HG03108 (cell line): ENCODE measurements around the gene MPP2.
"Not testable (repeated sequence)": the region's sequence is repeated elsewhere in the genome, so short reads cannot be mapped to it uniquely, and the experiment has no call there.

Source experiments
- ATAC-seq: cut with Tn5 transposase; IDR thresholded peaks from one replicate; pipeline ENCODE4 v1.9.1; 2021; ENCODE audit warnings: moderate library complexity; ENCODE audit not compliant: unreplicated experiment

The MPP2 gene, protein sequence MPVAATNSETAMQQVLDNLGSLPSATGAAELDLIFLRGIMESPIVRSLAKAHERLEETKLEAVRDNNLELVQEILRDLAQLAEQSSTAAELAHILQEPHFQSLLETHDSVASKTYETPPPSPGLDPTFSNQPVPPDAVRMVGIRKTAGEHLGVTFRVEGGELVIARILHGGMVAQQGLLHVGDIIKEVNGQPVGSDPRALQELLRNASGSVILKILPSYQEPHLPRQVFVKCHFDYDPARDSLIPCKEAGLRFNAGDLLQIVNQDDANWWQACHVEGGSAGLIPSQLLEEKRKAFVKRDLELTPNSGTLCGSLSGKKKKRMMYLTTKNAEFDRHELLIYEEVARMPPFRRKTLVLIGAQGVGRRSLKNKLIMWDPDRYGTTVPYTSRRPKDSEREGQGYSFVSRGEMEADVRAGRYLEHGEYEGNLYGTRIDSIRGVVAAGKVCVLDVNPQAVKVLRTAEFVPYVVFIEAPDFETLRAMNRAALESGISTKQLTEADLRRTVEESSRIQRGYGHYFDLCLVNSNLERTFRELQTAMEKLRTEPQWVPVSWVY

DNA sequence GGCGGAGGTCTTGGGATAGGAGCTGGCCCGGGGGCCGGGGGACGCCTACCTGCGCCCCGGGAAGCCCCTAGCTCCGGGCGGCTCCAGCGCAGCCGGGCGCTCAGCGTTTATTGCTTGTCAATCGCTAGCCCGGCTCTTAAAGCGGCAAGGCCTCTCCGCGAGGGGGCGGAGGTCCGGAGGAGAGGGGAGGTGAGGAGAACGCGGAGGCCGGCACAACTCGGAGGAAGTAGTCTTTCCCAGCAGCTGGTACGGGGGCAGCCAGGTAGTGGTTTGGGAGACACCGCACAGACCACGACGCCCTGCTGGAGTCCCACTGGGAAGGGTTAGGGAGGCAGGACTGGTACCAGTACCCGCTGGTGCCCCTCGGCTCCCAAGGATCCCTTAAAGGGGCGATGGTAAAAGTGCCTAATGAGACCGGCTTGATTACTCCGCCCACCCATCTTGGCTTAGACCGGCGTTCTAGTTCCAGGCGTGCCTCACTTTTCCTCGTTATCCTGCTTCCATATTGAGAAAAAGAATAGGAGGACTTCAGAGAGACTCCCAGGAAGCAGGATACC lies at the start of gene MPP2:
Gene MPP2 (minus strand): TSS at position 112 of the 557 bp plus-strand sequence. CDS start 3,076 bp downstream, outside the sequence.
- no peak for ATAC-seq

DNA sequence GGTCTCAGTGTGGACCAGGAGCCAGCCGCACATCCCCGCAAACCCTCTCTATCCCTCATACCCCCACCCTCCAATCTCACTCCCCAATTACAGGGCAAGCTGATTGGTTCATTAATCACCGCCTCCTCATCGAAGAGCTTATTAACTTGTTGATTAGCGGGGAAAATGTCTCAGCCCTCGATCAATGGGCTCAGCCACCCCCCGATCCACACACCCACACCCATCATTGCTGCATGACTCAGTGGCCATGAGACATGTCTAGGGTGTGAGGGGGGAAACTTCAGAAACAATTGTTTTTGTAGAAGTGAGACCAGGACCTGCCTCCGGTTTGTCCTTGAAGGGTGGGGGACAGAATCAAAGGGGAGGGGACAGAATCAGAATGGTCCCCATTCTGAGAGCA lies 48.9 kb upstream of the MPP2 start:
- ATAC-seq: no peak

DNA sequence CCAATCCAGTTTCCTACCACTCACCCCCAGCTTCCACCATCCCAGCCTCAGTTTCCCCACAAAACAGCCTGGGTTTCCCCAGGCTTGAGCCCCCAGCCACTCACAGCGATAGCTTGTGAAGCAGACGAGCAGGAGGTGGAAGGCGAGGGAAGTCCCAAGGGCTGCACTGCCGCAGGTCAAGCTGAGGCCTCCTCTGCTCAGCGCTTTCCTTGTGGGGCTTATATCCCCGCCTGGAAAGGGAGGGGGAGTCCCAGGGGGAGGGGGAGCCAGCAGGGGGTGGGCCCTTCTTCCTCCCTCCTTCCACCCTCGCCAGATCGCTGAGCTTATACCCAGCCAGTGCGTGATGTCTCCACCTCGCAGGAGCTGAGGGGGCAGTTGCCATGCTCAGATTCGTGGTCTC lies 46.4 kb upstream of the MPP2 start, which contains the start of gene PYY:
Gene PYY (minus strand): TSS at position 195 of the 400 bp plus-strand sequence. CDS start 457 bp downstream, outside the sequence.
- no peak for ATAC-seq

DNA sequence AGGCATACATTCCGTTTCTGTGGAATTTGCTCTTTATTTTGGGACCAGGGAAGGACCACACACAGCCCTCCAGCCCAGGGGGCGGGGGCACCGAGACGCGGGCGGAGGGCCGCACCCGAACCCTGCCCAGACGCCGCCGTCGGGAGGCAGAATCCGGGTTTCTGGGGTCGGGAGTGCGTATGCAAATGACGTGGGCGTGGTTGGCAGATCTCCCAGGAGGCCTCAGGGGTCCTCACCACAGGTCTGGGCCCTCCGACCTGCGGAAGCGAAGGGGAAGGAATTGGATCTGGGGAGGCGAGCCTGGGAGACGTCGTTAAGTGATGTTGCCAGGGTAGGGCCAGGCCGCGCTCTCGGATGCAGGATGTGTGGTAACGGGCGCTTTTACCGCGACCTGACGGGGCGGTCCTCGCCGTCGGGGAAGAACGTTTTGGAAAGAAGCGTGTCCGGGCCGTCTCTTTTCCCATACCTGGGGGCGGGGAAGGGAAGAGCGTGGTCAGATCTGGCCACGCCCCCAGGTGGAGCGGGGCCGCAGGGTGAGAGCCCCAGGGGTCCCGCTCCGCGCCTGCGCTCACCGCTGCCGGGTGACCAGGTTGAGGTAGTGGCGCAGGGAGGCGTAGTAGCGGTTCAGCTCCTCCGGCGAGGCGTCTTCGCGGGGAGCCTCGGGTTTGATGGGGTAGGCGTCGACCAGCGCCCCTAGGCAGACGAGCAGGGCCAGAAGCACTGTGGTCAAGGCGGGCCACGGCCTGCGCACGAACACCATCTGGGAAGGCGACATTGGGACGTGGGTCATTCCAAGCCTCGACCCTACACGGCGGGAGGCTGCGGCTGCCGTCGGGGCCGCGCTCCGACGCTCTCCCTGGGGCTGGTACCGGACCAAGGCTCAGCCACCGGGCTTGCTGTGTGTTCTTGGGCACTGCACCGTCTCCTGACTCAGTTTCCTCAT lies 45.7 kb upstream of the MPP2 start:
- no peak for ATAC-seq

DNA sequence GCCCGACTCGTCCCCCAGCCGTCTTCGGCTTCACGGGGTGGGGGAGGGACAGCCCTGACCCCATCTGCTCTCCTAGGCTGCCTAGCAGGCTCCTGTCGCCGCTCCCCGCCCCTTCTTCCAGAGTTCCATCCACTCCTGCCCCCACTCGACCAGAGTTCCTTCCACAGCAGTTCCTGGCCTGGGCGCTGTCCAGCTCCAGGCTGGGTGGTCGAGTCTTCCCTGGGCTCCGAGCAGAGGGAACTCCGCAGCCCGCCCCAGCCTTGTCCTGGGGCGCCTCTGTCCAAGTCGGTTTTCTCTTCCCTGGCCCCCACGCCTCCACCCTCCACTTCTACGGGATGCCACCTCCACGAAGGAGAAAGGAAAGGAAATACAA lies 45.0 kb upstream of the MPP2 start:
- no peak for ATAC-seq

DNA sequence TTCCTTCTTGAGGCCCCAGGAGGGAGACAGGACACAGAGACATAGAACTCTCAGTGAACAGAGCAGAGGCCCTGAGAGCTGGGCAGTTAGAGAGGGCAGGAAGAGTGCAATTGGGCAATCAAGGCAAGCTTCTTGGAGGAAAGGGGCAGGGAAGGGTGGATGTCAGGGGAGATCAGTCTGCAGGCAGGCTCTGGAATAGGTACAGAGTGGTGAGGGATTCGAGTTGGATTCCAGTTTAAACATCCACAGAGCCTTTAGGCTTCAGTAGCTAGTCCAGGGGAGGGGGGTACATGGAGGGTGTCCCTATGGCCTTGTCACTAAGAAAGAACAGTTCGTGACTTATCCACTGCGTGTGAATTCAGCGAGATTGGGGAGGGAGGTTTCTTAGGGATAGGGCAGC lies 44.4 kb upstream of the MPP2 start:
- ATAC-seq: no peak

DNA sequence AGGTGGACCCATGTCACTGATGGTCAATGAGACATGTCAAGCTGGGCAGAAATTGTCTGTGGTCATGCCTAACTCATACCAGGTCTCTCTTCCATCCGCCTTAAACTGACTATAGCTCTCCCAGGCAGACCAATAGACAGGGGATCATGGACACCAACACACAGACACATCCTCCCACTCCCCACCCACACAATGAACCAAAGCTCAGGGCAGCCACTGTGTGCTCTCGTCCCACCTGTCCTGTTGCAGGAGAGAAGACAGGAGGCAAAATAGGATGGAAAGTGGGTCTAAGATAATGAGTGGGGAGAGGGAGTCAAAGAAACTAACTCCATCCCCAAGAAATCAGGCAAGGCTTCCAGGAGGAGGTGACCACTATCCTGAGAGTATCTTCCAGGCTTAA lies 43.2 kb upstream of the MPP2 start:
- no peak for ATAC-seq

DNA sequence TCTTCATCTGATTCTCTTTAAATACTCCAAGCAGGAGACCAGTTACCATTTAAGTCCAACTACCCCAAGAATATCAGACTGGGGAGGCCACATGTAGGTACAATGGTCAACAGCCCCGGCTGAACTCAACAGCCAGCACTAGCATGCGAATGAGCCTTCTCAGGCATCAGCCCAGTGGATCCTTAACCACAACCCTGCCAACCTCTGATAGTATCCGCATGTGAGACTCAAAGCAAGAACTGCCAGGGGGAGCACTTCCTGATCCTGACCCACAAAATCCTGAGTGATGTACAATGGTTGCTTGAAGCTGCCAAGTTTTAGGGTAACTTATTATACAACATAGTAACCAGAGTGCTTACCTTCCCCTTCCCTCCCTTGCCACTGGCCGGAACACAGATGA lies 42.4 kb upstream of the MPP2 start:
- ATAC-seq: no peak

DNA sequence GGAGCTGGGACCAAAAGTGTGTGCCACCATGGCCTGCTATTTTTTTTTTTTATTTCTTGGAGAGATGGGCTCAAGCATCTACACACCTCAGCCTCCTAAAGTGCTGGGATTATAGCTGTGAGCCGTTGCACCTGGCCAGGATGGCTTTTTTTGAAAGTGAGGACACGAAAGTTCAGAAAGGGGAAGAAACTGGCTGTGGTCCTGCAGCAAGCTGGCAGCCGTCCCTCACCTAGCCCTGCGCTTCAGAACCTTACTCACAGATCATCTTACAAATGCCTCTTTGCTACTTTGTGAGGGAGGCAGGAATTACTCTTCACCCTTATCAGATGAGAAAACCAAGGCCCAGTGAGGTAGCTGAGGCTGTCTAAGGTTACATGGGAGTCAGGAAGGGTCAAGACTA lies 39.4 kb upstream of the MPP2 start:
- ATAC-seq: no peak

DNA sequence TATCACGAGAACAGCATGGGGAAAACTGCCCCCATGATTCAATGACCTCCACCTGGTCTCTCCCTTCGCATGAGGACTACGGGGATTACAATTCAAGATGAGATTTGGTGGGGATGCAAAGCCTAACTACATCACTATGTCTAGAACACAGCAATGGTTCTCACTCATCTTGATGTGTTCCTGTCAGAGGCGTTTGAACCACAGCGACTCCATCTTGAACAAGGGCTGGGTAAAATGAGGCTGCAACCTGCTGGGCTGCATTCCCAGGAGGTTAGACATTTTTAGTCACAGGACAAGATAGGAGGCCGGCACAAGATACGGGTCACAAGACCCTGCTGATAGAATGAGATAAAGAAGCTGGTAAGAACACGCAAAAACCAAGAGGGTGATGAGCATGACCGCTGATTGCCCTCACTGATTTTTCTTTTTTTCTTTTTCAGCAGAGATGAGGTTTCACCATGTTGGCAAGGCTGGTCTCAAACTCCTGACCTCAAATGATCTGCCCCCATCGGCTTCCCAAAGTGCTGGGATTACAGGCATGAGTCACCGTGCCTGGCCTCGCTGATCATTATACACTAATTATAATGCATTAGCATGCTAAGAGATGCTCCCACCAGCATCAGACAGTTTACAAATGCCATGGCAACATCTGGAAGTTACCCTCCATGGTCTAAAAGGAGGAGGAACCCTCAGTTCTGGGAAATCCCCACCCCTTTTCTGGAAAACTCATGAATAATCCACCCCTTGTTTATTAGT lies 37.9 kb upstream of the MPP2 start:
- ATAC-seq: no peak

DNA sequence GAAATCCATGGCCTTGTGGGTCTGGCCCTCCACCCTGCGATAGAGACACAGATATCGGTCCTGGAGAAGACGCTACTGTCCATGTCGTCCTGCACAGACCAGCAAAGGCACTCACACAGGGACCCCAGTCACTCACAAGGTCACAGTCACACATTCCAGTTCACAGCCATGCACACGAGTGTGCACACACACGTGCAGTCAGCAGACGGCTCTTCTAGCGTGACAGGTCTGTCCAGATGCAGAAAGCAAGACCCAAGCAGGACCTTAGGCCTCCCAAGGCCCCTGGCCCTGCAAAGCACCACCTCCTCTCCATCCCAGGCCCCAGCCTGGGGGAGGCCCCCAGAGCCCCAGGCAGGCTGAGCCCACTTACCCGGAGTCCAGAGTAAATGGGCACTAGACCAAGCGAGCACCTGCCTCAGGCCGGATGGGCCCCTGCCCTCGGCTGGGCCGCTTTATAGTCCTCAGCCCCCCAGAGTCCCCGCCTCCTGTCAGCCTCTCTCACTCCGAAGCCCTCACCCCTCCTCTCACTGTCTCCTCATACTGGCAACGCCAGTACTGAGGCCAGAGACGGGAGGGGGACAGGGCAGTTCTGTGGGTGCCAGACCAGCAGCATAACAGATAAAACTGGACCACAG lies 34.8 kb upstream of the MPP2 start, which contains the start of gene PPY:
Gene PPY (minus strand): TSS at position 426 of the 635 bp plus-strand sequence. CDS start 822 bp downstream, outside the sequence.
- ATAC-seq: no peak

DNA sequence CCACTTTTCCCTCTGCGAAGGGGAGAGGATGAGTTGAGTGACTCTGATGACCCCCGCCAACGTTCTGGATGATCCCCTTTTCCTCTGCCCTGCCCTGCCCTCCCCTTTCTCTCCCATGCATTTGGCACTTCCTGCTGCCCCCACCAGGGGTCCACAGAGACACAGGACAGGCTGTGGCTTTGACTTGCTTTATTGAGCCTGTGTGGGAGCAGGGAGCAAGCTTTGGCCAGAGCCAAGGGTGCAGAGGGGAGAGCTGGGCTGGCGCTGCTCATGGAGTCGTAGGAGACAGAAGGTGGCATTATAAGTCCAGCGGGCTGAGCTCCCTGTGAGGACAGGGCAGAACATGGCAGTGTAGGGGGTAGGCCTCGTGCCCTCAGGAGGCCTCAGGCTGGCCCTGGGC lies 33.3 kb upstream of the MPP2 start:
- no peak for ATAC-seq

DNA sequence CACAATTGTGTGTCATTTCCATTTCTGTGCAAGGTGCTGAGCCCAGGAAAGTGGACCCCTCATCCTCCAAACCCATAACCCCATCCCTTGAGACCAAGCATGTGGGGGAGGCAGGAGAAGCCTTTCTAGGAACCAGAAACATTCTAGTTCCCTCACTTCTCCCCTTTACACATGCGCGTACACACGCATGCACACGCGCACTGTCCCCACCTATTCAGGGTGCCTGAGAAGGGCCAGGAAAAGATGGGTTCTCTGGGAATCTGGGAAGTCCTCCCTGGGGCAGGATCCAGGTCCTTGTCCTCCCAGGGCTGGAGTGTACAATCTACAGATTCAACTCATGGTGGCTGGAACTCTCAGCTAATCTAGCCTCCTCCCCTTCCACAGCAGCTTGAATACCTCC lies 32.5 kb upstream of the MPP2 start:
- no peak for ATAC-seq

DNA sequence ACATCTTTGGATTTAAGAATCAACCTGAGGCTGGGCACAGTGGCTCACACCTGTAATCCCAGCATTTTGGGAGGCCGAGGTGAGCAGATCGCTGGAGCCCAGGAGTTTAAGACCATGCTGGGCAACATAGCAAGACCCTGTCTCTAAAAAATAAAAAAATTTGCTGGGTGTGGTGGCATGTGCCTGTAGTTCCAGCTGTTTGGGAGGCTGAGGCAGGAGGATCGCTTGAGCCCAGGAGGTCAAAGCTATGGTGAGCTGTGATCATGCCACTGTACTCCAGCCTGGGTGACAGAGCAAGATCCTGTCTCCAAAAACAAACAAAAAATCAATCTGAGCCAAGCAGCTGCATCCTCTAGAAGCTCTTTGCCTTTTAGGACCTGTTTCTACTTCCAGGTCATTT lies 32.1 kb upstream of the MPP2 start:
- ATAC-seq: not testable (repeated sequence)

DNA sequence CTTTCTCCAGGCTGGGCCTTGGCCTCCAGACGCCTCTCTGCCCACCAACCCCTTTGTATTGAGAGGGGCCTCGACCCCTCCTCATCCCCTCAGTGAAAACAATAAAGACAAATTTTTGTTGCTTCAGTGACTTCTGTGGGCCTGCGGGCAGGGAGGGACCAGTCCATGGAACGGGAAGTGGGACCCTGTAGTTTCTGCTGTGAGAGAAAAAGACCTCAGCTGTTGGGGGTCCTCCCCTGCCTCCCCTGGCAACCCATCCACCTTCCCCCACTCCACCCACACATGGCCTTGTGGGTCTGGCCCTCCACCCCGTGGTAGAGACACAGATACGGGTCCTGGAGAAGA lies 31.5 kb upstream of the MPP2 start:
- no peak for ATAC-seq

DNA sequence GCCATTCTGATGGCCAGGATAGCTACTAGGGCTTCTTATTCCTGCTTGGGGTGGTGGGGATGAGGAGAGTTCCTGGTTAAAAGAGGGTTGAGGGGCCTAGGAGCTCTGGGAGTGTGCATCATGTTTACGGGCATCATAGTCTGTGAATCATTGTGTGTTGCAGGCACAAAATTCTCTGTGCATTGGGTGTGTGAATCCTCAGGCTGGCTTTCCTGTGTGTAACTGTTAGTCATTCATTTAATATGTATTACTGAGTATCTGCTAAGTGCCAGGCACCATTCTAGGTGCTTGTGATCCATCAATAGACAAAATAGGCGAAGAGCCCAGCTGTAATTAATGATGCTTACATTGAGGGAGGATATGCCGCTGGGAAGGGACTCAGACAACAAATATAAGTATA lies 29.1 kb upstream of the MPP2 start:
- no peak for ATAC-seq

DNA sequence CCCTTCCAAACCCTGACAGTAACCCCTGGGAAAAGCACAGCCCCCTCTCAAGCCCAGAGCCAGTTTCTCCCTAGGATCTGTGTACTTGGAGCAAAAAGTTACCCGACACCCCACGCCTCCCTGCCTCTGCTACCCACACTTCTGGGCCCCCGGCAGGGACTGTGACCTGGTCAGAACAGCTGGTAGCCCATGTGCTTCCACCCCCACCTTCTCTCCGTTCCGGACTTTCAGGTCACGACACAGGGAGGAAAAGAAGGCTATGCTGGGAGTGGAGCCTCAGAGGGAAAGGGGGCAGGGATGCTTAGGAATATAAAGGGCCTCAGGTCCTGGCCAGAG lies 28.6 kb upstream of the MPP2 start:
- no peak for ATAC-seq

DNA sequence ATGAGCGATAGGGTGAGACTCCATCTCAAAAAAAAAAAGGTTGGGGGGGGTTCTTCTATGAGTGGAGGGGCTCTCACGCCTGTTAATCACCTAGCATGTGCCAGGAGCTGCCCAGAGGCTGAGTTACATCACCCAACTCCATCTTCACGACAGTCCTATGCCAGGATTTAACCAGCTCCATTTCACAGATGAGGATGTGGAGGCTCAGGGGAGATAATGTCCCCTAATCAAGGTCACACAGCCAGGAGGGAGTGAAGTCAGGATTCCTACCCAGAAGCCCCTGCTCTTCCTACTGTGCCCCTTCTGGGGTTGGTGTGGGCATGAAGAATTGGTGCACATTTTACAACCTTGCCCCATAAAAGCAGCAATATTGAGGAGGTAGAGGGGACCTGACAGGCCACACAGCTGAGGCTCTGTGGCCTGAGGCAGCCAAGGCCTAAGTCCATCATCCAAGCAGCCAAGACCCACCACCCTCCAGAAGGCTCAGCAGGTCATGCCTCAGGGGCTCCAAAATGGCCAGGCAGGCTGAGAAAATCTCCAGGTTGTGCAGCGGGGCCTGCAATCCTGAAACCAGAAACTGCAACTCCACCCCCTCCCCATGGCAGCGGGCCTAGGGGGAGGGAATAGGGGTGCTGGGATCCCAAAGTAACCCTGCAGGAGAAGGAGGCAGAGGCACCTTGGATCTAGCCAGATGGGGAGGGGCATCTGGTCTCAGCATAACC lies 28.0 kb upstream of the MPP2 start:
- ATAC-seq: no peak

DNA sequence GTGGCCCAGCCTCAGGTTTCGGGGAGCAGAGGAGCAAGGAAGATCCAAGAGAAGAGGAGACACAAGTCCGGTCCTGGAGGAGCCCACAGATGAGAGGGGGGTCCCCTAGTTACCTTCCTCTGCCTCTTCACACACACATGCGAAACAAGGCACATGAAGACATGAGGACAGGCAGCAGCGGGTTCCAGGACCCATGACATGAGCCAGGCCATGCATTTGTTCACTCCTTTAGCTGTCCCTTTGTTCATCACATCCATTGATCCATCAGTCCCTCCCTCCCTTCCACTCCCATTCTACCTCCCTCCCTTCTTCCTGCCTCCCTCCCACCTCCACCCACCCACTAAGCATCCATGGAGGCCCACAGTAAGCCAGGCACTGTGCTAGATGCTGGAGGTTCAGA lies 25.6 kb upstream of the MPP2 start:
- no peak for ATAC-seq

DNA sequence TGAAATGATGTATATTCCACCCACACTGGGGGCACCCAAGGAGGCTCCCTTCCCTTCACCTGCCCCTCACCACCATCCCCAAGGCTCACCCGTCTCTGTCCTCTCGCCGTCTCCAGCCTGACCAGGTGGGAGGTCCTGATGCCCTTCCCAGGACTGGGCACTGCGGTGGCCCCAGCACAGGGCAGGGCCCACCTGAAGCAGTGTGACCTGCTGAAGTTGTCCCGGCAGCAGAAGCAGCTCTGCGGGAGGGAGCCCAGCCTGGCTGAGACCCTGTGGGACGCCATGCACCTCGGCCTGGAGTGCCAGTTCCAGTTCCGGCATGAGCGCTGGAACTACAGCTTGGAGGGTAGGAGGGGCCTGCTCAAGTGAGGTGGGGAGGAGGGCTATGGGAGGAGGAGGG lies 25.0 kb upstream of the MPP2 start:
- ATAC-seq: no peak
